Esophagus squamous epithelium (tissue), 4 donors: ENCODE results near the gene PPP1R37.

Source experiments
- POLR2A ChIP-seq, 4 donors: fragments of 450-650 bp; IDR thresholded peaks; one replicate each; pipeline ENCODE4 v1.6.1; 2017; ENCODE audit warnings: antibody characterized with exemption in 4 of 4, mild to moderate bottlenecking in 4 of 4, moderate library complexity in 3 of 4
- TF ChIP-seq, protein P1 (sequence below), 6 experiments: fragments of 450-650 bp in 4 of 6; fragments of 200-600 bp in 2 of 6; sonication (generic) in 2 of 6; IDR thresholded peaks; one replicate each; pipeline ENCODE4 v1.5.1; 2016 to 2019; ENCODE audit warnings: antibody characterized with exemption in 6 of 6, mild to moderate bottlenecking in 4 of 6, moderate library complexity in 4 of 6

DNA sequence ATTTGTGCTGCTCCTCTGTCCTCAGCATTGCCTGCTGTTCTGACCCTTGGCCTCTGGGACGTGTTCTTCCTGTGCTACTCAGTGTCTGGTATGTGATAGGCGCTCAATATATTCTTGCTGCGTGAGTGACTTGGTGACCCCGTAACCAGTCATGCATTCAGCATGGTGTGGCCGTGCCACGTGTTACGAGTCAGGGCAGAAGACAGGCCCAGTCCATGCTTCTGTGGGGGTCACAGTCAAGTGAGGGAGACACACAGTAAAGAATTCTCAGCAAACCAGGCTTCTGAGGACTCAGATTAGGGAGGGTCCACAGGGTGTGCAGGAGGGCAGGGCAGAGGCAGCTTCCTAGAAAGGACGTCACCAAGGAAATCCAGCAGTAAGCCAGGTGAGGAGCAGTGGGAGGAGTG lies 7.9 kb downstream of the PPP1R37 start:
- TF ChIP-seq, protein P1, sequence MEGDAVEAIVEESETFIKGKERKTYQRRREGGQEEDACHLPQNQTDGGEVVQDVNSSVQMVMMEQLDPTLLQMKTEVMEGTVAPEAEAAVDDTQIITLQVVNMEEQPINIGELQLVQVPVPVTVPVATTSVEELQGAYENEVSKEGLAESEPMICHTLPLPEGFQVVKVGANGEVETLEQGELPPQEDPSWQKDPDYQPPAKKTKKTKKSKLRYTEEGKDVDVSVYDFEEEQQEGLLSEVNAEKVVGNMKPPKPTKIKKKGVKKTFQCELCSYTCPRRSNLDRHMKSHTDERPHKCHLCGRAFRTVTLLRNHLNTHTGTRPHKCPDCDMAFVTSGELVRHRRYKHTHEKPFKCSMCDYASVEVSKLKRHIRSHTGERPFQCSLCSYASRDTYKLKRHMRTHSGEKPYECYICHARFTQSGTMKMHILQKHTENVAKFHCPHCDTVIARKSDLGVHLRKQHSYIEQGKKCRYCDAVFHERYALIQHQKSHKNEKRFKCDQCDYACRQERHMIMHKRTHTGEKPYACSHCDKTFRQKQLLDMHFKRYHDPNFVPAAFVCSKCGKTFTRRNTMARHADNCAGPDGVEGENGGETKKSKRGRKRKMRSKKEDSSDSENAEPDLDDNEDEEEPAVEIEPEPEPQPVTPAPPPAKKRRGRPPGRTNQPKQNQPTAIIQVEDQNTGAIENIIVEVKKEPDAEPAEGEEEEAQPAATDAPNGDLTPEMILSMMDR (IDR thresholded peaks at IDR 0.05) = no peak
- TF ChIP-seq POLR2A (IDR thresholded peaks at IDR 0.05) = no peak
